ENCODE results near the gene RNF213.
"Not testable (repeated sequence)": the region's sequence is repeated elsewhere in the genome, so short reads cannot be mapped to it uniquely, and the experiment has no call there.

RNF213 gene

DNA sequence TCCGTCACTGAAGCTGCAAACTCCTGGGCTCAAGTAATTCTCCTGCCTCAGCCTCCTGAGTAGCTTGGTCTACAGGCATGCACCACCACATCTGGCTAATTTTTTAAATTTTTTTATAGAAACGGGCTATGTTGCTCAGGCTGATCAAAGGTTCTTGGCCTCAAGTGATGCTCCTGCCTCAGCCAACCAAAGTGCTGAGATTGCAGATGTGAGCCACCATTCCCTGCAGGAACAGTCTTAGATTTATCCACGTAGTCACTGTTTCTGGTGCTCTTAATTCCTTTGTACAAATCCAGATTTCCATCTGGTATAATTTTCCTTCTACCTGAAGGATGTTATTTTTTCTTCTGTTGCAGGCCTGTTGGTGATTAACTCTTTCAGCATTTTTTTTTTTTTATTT is 27.4 kb upstream of the RNF213 start:
- DNase-seq (ENCODE audit: low read depth), result no peak
- TF ChIP-seq, protein P1, sequence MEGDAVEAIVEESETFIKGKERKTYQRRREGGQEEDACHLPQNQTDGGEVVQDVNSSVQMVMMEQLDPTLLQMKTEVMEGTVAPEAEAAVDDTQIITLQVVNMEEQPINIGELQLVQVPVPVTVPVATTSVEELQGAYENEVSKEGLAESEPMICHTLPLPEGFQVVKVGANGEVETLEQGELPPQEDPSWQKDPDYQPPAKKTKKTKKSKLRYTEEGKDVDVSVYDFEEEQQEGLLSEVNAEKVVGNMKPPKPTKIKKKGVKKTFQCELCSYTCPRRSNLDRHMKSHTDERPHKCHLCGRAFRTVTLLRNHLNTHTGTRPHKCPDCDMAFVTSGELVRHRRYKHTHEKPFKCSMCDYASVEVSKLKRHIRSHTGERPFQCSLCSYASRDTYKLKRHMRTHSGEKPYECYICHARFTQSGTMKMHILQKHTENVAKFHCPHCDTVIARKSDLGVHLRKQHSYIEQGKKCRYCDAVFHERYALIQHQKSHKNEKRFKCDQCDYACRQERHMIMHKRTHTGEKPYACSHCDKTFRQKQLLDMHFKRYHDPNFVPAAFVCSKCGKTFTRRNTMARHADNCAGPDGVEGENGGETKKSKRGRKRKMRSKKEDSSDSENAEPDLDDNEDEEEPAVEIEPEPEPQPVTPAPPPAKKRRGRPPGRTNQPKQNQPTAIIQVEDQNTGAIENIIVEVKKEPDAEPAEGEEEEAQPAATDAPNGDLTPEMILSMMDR (IDR thresholded peaks at IDR 0.05; ENCODE audit: low read length, missing control alignments), result no peak
- H3K4me3 ChIP-seq (replicated peaks; ENCODE audit: low read depth, low read length), result no peak overlapping the region

DNA sequence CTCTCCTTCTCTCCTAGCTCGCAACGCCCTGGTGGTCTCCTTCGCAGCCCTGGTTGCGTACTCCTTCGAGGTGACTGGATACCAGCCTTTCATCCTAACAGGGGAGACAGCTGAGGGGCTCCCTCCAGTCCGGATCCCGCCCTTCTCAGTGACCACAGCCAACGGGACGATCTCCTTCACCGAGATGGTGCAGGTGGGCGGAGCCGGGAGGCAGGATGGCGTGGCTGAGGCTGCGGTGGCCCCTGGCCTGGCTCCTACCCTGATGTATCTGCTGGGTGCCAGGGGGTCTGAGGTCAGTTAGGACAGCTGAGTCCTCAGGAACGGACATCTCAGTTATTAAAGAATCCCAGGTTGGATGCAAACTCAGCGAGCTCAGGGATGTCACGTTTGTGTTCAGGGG is 23.7 kb upstream of the RNF213 start:
- no peak for DNase-seq (ENCODE audit: low read depth)
- H3K4me3 ChIP-seq (replicated peaks; ENCODE audit: low read depth, low read length), result no peak overlapping the region
- TF ChIP-seq, protein P1 (IDR thresholded peaks at IDR 0.05; ENCODE audit: low read length, missing control alignments), result no peak

DNA sequence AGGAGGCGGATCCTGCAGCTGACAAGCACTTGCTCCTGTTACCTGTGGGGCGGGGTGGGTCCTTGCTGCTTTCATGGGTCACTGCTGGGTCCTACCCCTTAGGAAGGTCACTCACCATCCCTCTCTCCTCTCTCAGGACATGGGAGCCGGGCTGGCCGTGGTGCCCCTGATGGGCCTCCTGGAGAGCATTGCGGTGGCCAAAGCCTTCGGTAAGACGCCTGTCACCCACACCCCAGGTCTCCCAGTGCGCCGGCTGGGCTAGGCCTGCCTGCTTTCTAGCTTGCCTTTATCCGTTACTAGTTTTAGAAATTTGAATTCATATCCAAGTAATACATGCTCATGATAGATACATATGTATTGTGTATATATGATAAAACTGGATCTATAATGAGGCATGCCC is 23.3 kb upstream of the RNF213 start:
- no peak for DNase-seq (ENCODE audit: low read depth)

DNA sequence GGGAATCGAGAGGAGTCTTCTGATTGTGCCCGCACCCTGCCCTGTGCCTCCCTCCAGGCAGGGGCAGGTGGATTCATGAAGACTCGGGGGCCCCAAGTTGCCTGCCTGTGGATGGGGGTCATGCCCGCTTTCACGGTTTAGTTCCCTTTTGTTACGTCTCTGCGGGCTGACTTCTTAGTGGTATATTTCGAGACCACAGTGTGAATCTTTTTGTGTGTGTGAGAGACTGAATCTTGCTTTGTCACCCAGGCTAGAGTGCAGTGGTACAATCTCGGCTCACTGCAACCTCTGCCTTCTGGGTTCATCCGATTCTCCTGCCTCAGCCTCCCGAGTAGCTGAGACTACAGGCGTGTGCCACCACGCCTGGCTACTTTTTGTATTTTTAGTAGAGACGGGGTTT is 18.1 kb upstream of the RNF213 start:
- no peak for DNase-seq (ENCODE audit: low read depth)
- TF ChIP-seq, protein P1 (IDR thresholded peaks at IDR 0.05; ENCODE audit: low read length, missing control alignments), result no peak
- H3K4me3 ChIP-seq (replicated peaks; ENCODE audit: low read depth, low read length), result no peak overlapping the region

More for the DNA sequence above, 23.3 kb upstream of the RNF213 start:
- H3K4me3 ChIP-seq (replicated peaks; ENCODE audit: low read depth, low read length), result no peak overlapping the region
- TF ChIP-seq, protein P1 (IDR thresholded peaks at IDR 0.05; ENCODE audit: low read length, missing control alignments), result no peak

DNA sequence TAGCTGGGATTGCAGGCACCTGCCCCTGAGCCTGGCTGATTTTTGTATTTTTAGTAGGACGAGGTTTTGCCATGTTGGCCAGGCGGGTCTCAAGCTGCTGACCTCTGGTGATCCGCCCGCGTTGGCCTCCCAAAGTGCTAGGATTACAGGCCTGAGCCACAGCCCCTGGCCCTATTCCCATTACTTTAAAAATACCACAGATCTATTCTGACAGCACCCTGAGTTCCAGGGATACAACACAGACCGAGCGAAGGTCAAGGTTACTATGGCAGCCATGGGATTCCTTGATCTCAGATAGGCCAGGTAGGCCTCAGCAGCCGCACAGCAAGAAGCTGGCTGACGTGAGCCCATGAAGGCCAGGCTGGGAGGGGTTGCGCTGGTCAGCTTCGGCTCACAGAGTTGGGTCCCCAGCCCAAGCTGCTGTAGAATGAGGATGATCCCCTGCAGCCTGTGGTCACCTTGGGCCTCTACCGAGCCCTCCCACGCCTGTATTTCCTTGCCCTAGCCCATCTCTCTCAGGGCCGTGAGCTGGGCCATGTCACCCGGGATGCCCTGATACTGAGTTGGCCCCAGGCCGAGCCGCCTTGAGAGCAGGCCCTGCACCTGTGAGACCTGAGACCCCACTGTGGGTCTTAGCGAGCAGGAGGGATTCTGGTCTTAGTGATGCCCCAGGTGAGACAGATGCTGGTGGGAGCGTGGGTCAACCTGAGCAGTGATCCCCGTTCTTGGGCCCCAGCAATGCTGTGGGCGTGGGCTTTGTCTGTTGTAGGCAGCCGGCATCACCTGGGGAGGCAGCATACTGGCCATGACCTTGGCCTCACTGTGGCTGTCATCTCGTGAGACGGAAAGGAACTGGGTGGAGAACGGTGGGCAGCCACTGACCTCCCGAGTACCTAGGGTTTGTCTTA is 16.9 kb upstream of the RNF213 start:
- TF ChIP-seq, protein P1 (IDR thresholded peaks at IDR 0.05; ENCODE audit: low read length, missing control alignments), result no peak
- H3K4me3 ChIP-seq (replicated peaks; ENCODE audit: low read depth, low read length), result no peak overlapping the region

DNA sequence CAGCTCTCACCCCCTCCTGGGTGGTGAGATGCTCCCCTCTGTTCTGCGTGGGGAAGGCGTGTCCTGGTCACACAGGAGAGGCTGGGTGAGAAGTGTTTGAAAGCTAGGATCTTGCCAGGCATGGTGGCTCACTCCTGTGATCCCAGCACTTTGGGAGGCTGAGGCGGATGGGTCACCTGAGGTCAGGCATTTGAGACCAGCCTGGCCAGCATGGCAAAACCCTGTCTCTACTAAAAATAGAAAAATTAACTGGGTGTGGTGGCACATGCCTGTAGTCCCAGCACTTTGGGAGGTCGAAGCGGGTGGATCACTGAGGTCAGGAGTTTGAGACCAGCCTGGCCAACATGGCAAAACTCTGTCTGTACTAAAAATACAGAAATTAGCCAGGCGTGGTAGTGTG is 16.2 kb upstream of the RNF213 start:
- H3K4me3 ChIP-seq (replicated peaks; ENCODE audit: low read depth, low read length); DNase-seq (ENCODE audit: low read depth): not testable (repeated sequence)

More for the DNA sequence above, 16.9 kb upstream of the RNF213 start:
- no peak for DNase-seq (ENCODE audit: low read depth)

DNA sequence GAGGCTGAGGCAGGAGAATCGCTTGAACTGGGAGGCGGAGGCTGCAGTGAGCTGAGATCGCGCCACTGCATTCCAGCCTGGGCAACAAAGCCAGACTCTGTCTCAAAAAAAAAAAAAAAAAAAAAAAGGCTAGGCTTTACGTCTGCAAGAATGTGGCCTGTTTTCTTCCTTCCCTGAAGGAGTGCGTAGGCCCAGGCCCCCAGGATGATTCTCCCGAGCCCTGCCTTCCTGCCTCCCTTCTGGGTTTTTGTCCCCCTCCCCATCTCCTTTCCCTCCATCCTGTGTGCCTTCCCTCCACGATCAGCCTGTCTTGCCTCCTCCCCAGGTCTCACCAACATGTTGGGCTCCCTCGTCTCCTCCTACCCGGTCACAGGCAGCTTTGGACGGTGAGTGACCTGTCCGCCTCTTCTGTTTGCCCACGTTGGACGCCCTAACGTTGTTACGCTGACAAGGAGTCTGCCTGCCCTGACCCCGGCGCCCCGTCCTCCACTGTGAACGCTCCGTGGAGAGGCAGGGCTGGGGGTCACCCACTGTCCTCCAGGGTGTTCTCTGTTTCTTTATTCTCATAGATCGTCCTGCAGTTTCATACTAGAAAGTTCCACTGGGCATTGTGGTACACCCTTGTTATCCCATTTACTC is 15.7 kb upstream of the RNF213 start:
- no peak overlapping the region for H3K4me3 ChIP-seq (replicated peaks; ENCODE audit: low read depth, low read length)
- DNase-seq (ENCODE audit: low read depth), result no peak
- TF ChIP-seq, protein P1 (IDR thresholded peaks at IDR 0.05; ENCODE audit: low read length, missing control alignments), result no peak
